Fibroblast of villous mesenchyme (primary cell): ENCODE measurements around the gene SLC25A53. TPM values are rescaled to one million over a fixed set of nuclear protein-coding genes. Genes with fewer than 3 reads are reported as not detected.

Experiments used
- DNase-seq: peaks from one replicate; pipeline ENCODE4 v3.0.0-alpha.2; 2010; ENCODE audit warnings: low read depth
- H3K4me3 ChIP-seq: 2 replicates; pipeline ENCODE4 v1.5.1; 2011; ENCODE audit warnings: low read depth, mild to moderate bottlenecking, low read length
- CTCF ChIP-seq: IDR thresholded peaks from 2 replicates; pipeline ENCODE4 v1.5.1; 2012; ENCODE audit warnings: low read depth, mild to moderate bottlenecking, low read length; ENCODE audit not compliant: insufficient read depth
- total RNA-seq: library from RNA; depleted of rRNA; stranded (reverse); fragments of >200 nt; gene quantifications from 2 replicates; pipeline ENCODE4 v1.2.3, GENCODE V29; 2012

SLC25A53 gene
- total RNA-seq, 1 donor: 5.6 TPM

- H3K4me3 ChIP-seq: no peak overlapping the region
- no peak for TF ChIP-seq CTCF
- no peak for DNase-seq
Observed at GRCh38 chrX:104134583-104135261, 22.1 kb downstream of the SLC25A53 start.

GRCh38 chrX:104130808-104131207, 26.0 kb downstream of the SLC25A53 start:
- no peak for DNase-seq
- H3K4me3 ChIP-seq: no peak overlapping the region
- TF ChIP-seq CTCF: no peak

DNA sequence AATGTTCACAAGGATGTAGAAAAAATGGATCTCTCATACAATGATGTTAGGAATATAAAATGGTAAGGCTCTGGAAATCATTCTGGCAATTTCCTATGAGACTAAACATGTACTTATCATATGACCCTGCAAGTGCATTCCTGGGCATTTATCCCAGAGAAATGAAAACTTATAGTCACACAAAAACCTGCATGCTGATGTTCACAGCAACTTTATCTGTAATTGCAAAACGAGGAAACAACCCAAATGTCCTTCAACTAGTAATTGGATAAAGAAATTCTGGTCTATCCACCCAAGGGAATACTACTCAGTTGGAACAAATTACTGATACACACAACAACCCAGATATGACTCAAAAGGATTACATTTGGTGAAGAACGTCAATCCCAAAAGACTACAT, 30.0 kb downstream of the SLC25A53 start:
- no peak for TF ChIP-seq CTCF
- DNase-seq: no peak
- no peak overlapping the region for H3K4me3 ChIP-seq

- H3K4me3 ChIP-seq: no peak overlapping the region
- TF ChIP-seq CTCF: no peak
- DNase-seq: no peak
Observed at GRCh38 chrX:104122829-104123228, 34.0 kb downstream of the SLC25A53 start.

- no peak for DNase-seq
- no peak for TF ChIP-seq CTCF
- no peak overlapping the region for H3K4me3 ChIP-seq
Observed at GRCh38 chrX:104118765-104119164, 38.0 kb downstream of the SLC25A53 start.

GRCh38 chrX:104117759-104118158, 39.0 kb downstream of the SLC25A53 start:
- H3K4me3 ChIP-seq: no peak overlapping the region
- no peak for TF ChIP-seq CTCF

GRCh38 chrX:104113222-104113965, 43.4 kb downstream of the SLC25A53 start:
- DNase-seq: peak; percentile 36
- TF ChIP-seq CTCF: peak; percentile 49
- H3K4me3 ChIP-seq: peak overlapping the region; percentile 62

More at GRCh38 chrX:104117759-104118158, 39.0 kb downstream of the SLC25A53 start:
- DNase-seq: no peak
